ENCODE data around the gene CD19.
"Not testable (repeated sequence)": the region's sequence is repeated elsewhere in the genome, so short reads cannot be mapped to it uniquely, and the experiment has no call there.

CD19 gene

GRCh38 chr16:28950648-28951409, 19.1 kb downstream of the CD19 start, which contains the start of gene NFATC2IP:
NFATC2IP (plus strand) TSS chr16:28950937; CDS start chr16:28951012, 75 bp downstream.
- peak within 1 kb of the TSS; percentile 94 to 99 (median 98) for H3K4me3 ChIP-seq
- peak within 1 kb of the TSS; percentile 90 to 99 (median 95) for H3K4me2 ChIP-seq
- H3K27ac ChIP-seq, result peak within 1 kb of the TSS; percentile 56 to 92 (median 89); a peak in 21 of 22 replicates
- no peaks in the 10 kb centered on the region for H3K27me3 ChIP-seq
- H3K4me1 ChIP-seq, result peaks cover 16 to 39% (median 28%) of the 10 kb centered on the region in 10 experiments
- H3K9me3 ChIP-seq (replicated peaks in 1 of 11), result no peaks in the 10 kb centered on the region
- H3K9ac ChIP-seq, result peak within 1 kb of the TSS; percentile 91 to 97 (median 95)
- peaks cover 32 to 40% (median 38%) of the 10 kb centered on the region in 11 experiments for H3K36me3 ChIP-seq
- no peak for TF ChIP-seq Cebpa-rat (IDR thresholded peaks at IDR 0.05)
- peaks cover 0 to 35% (median 22%) of the 10 kb centered on the region in 11 experiments; a peak in 14 of 22 replicates for H4K20me1 ChIP-seq

- H3K36me3 ChIP-seq, result peaks cover 38 to 47% (median 44%) of the 10 kb centered on the region in 11 experiments
- peaks cover 0 to 35% (median 22%) of the 10 kb centered on the region in 11 experiments; a peak in 14 of 22 replicates for H4K20me1 ChIP-seq
- no peak for TF ChIP-seq Cebpa-rat (IDR thresholded peaks at IDR 0.05)
- H3K9me3 ChIP-seq (replicated peaks in 1 of 11), result no peaks in the 10 kb centered on the region
- H3K4me2 ChIP-seq, result peak overlapping the region; percentile 90 to 99 (median 95)
- H3K4me3 ChIP-seq, result peak overlapping the region; percentile 94 to 99 (median 98)
- no peaks in the 10 kb centered on the region for H3K27me3 ChIP-seq
- H3K9ac ChIP-seq, result peak overlapping the region; percentile 91 to 97 (median 95)
- peaks cover 16 to 35% (median 26%) of the 10 kb centered on the region in 10 experiments for H3K4me1 ChIP-seq
- H3K27ac ChIP-seq, result peak overlapping the region; percentile 56 to 92 (median 89); a peak in 21 of 22 replicates
These were observed 19.7 kb downstream of the CD19 start for GRCh38 chr16:28951410-28951943.

GRCh38 chr16:28958216-28958615, 26.4 kb downstream of the CD19 start:
- H3K4me3 ChIP-seq, result no peak overlapping the region
- H3K4me2 ChIP-seq, result no peak overlapping the region
- no peaks in the 10 kb centered on the region for H3K27me3 ChIP-seq
- H3K4me1 ChIP-seq, result peaks cover 0 to 7% (median 2%) of the 10 kb centered on the region in 10 experiments; a peak in 9 of 20 replicates
- no peak for TF ChIP-seq Cebpa-rat (IDR thresholded peaks at IDR 0.05)
- peak overlapping the region in 2 of 11 experiments; percentile 0 to 27; a peak in 1 of 22 replicates for H3K9ac ChIP-seq
- H3K27ac ChIP-seq, result no peak overlapping the region
- no peaks in the 10 kb centered on the region for H3K9me3 ChIP-seq (replicated peaks in 1 of 11)
- peaks cover 96 to 100% (median 99%) of the 10 kb centered on the region in 11 experiments for H3K36me3 ChIP-seq
- H4K20me1 ChIP-seq, result peaks cover 0 to 63% (median 16%) of the 10 kb centered on the region in 11 experiments; a peak in 13 of 22 replicates

GRCh38 chr16:28958836-28959235, 27.1 kb downstream of the CD19 start:
- Histone ChIP-seq H4K20me1 (peaks cover 0 to 63% (median 14%) of the 10 kb centered on the region in 11 experiments; a peak in 12 of 22 replicates), H3K36me3 (peaks cover 96 to 100% (median 99%) of the 10 kb centered on the region in 11 experiments), H3K9me3 (replicated peaks in 1 of 11) (no peaks in the 10 kb centered on the region), H3K4me2 (no peak overlapping the region), H3K4me3 (no peak overlapping the region), H3K27ac (no peak overlapping the region), H3K9ac (peak overlapping the region in 2 of 11 experiments; percentile 0 to 27; a peak in 1 of 22 replicates), H3K4me1 (0 out of 20 replicates have a peak, but pooled peaks cover 0 to under 1% (median 0%) of the 10 kb centered on the region in 10 experiments), H3K27me3 (no peaks in the 10 kb centered on the region)
- no peak for TF ChIP-seq Cebpa-rat (IDR thresholded peaks at IDR 0.05)

GRCh38 chr16:28964072-28964471, 32.3 kb downstream of the CD19 start:
- no peak overlapping the region for H3K27ac ChIP-seq
- no peak for TF ChIP-seq Cebpa-rat (IDR thresholded peaks at IDR 0.05)
- H3K4me1 ChIP-seq, result no peaks in the 10 kb centered on the region
- no peak overlapping the region for H3K4me3 ChIP-seq
- H4K20me1 ChIP-seq, result peaks cover 0 to 49% (median 8%) of the 10 kb centered on the region in 11 experiments; a peak in 6 of 22 replicates
- no peak overlapping the region for H3K9ac ChIP-seq
- peaks cover 60 to 76% (median 71%) of the 10 kb centered on the region in 11 experiments for H3K36me3 ChIP-seq
- H3K4me2 ChIP-seq, result no peak overlapping the region
- H3K27me3 ChIP-seq, result no peaks in the 10 kb centered on the region
- no peaks in the 10 kb centered on the region for H3K9me3 ChIP-seq (replicated peaks in 1 of 11)

GRCh38 chr16:28964496-28964895, 32.7 kb downstream of the CD19 start:
- TF ChIP-seq Cebpa-rat (IDR thresholded peaks at IDR 0.05), result 0 out of 22 replicates have a peak, but pooled peaks of 1 of the 11 experiments have one; percentile 18
- no peak overlapping the region for H3K27ac ChIP-seq
- no peak overlapping the region for H3K4me3 ChIP-seq
- no peaks in the 10 kb centered on the region for H3K4me1 ChIP-seq
- no peak overlapping the region for H3K4me2 ChIP-seq
- H3K27me3 ChIP-seq, result no peaks in the 10 kb centered on the region
- H3K36me3 ChIP-seq, result peaks cover 56 to 72% (median 67%) of the 10 kb centered on the region in 11 experiments
- H3K9me3 ChIP-seq (replicated peaks in 1 of 11), result no peaks in the 10 kb centered on the region
- no peak overlapping the region for H3K9ac ChIP-seq
- H4K20me1 ChIP-seq, result peaks cover 0 to 50% (median 8%) of the 10 kb centered on the region in 11 experiments; a peak in 6 of 22 replicates

GRCh38 chr16:28967156-28967555, 35.4 kb downstream of the CD19 start:
- Histone ChIP-seq H3K27ac (no peak overlapping the region), H3K4me1 (no peaks in the 10 kb centered on the region), H3K4me2 (no peak overlapping the region), H3K36me3 (peaks cover 34 to 45% (median 42%) of the 10 kb centered on the region in 11 experiments), H3K4me3 (no peak overlapping the region), H3K9ac (0 out of 22 replicates have a peak overlapping the region, but pooled peaks of 1 of the 11 experiments have one; percentile 13), H3K9me3 (replicated peaks in 1 of 11) (no peaks in the 10 kb centered on the region), H3K27me3 (no peaks in the 10 kb centered on the region), H4K20me1 (peaks cover 0 to 36% (median 4%) of the 10 kb centered on the region in 11 experiments; a peak in 6 of 22 replicates)
- TF ChIP-seq Cebpa-rat (IDR thresholded peaks at IDR 0.05), result no peak

GRCh38 chr16:28969696-28970095, 37.9 kb downstream of the CD19 start:
- Histone ChIP-seq H4K20me1 (peaks cover 0 to 13% (median 0%) of the 10 kb centered on the region in 11 experiments; a peak in 3 of 22 replicates), H3K36me3 (peaks cover 8 to 20% (median 16%) of the 10 kb centered on the region in 11 experiments)
- H3K9ac ChIP-seq; H3K4me1 ChIP-seq; H3K4me2 ChIP-seq; H3K4me3 ChIP-seq; H3K9me3 ChIP-seq (replicated peaks in 1 of 11); H3K27ac ChIP-seq; H3K27me3 ChIP-seq: not testable (repeated sequence)
